ENCODE results near the gene HEATR5A.
"Not testable (repeated sequence)": the region's sequence is repeated elsewhere in the genome, so short reads cannot be mapped to it uniquely, and the experiment has no call there.

The HEATR5A gene

GRCh38 chr14:31286456-31287293, 133.7 kb downstream of the HEATR5A start:
- in situ Hi-C loops (cut with MboI; ENCODE audit: low sequenced_read_pairs), result no loop called here

GRCh38 chr14:31283578-31284252, 136.6 kb downstream of the HEATR5A start:
- in situ Hi-C loops (cut with MboI; ENCODE audit: low sequenced_read_pairs), result no loop called here

- in situ Hi-C loops (cut with MboI; ENCODE audit: low sequenced_read_pairs), result no loop called here
Observed at GRCh38 chr14:31283153-31283552, 137.2 kb downstream of the HEATR5A start.

GRCh38 chr14:31280871-31281220, 139.5 kb downstream of the HEATR5A start:
- in situ Hi-C loops (cut with MboI; ENCODE audit: low sequenced_read_pairs), result no loop called here

GRCh38 chr14:31280132-31280870, 140.0 kb downstream of the HEATR5A start:
- in situ Hi-C loops (cut with MboI; ENCODE audit: low sequenced_read_pairs), result no loop called here

- in situ Hi-C loops (cut with MboI; ENCODE audit: low sequenced_read_pairs), result no loop called here
Observed at GRCh38 chr14:31278883-31279282, 141.5 kb downstream of the HEATR5A start.

GRCh38 chr14:31277085-31277484, 143.3 kb downstream of the HEATR5A start:
- in situ Hi-C loops (cut with MboI; ENCODE audit: low sequenced_read_pairs), result no loop called here

GRCh38 chr14:31276417-31276816, 143.9 kb downstream of the HEATR5A start:
- in situ Hi-C loops (cut with MboI; ENCODE audit: low sequenced_read_pairs), result not testable (repeated sequence)

- in situ Hi-C loops (cut with MboI; ENCODE audit: low sequenced_read_pairs), result no loop called here
Observed at GRCh38 chr14:31275731-31276130, 144.6 kb downstream of the HEATR5A start.

GRCh38 chr14:31271648-31272047, 148.7 kb downstream of the HEATR5A start:
- in situ Hi-C loops (cut with MboI; ENCODE audit: low sequenced_read_pairs), result no loop called here

- in situ Hi-C loops (cut with MboI; ENCODE audit: low sequenced_read_pairs), result no loop called here
Observed at GRCh38 chr14:31270196-31270772, 150.1 kb downstream of the HEATR5A start.

- in situ Hi-C loops (cut with MboI; ENCODE audit: low sequenced_read_pairs), result no loop called here
Observed at GRCh38 chr14:31269634-31270195, 150.6 kb downstream of the HEATR5A start.

- in situ Hi-C loops (cut with MboI; ENCODE audit: low sequenced_read_pairs), result no loop called here
Observed at GRCh38 chr14:31268216-31268615, 152.1 kb downstream of the HEATR5A start.

- in situ Hi-C loops (cut with MboI; ENCODE audit: low sequenced_read_pairs), result no loop called here
Observed at GRCh38 chr14:31266437-31267331, 153.7 kb downstream of the HEATR5A start.

GRCh38 chr14:31265701-31266398, 154.5 kb downstream of the HEATR5A start:
- in situ Hi-C loops (cut with MboI; ENCODE audit: low sequenced_read_pairs), result no loop called here

- in situ Hi-C loops (cut with MboI; ENCODE audit: low sequenced_read_pairs), result no loop called here
Observed at GRCh38 chr14:31263485-31264133, 156.7 kb downstream of the HEATR5A start.

- in situ Hi-C loops (cut with MboI; ENCODE audit: low sequenced_read_pairs), result no loop called here
Observed at GRCh38 chr14:31261859-31262731, 158.3 kb downstream of the HEATR5A start.

GRCh38 chr14:31261523-31261858, 158.9 kb downstream of the HEATR5A start:
- in situ Hi-C loops (cut with MboI; ENCODE audit: low sequenced_read_pairs), result no loop called here

Measured in hTERT RPE-1 (cell line).